H54 (cell line): ENCODE data around the gene DTNBP1.
A peak's percentile ranks its signal among the peaks of the same experiment; 100 is the strongest.

ENCODE experiments used
- DNase-seq: peaks from one replicate; pipeline ENCODE4 v3.0.0; 2011; ENCODE audit warnings: low spot score, mixed read lengths; ENCODE audit not compliant: insufficient read length
- FAIRE-seq: peaks from 3 replicates; lab custom pipeline; 2011; peaks lifted over from hg19 to GRCh38; lab: Jason Lieb, UNC
- POLR2A ChIP-seq: IDR thresholded peaks from 2 replicates; pipeline ENCODE4 v1.6.1; 2011; ENCODE audit warnings: low read depth, mild to moderate bottlenecking, low read length

DTNBP1 gene

GRCh38 chr6:15662326-15663129, at the start of gene DTNBP1:
DTNBP1 (minus strand) TSS chr6:15663028; CDS start chr6:15662869, 159 bp downstream.
- TF ChIP-seq POLR2A: peak; percentile 72
- FAIRE-seq (no peak), DNase-seq (peak; percentile 94)

DNA sequence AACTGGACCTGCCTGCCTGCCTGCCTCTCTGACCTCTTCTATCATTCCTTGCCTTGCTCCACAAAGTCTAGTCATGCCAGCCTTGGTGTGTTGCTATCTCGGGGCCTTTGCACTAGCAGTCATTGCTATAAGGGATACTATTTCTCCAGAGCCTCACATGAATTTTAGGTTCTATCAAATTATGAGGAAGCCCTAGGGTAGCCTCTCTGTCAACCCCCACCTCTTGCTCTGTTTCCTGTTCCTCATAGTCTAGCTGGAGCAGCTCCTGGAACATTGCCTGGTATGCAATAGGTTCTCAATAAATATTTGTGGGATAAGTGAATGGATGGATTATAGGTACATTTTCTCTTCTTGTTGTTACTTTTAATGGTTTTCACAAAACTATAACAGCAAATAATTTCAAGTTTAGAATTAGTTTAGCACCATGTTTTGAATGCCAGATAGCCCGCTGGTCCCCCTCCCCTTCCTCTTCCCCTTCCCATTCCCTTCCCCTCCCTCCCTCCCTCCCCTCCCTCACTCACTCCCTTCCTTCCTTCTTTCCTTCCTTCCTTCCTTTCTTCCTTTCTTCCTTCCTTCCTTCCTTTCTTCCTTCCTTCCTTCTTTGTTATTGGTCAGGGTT, 46.9 kb upstream of the DTNBP1 start:
- DNase-seq: no peak
- no peak for FAIRE-seq
- no peak for TF ChIP-seq POLR2A

DNA sequence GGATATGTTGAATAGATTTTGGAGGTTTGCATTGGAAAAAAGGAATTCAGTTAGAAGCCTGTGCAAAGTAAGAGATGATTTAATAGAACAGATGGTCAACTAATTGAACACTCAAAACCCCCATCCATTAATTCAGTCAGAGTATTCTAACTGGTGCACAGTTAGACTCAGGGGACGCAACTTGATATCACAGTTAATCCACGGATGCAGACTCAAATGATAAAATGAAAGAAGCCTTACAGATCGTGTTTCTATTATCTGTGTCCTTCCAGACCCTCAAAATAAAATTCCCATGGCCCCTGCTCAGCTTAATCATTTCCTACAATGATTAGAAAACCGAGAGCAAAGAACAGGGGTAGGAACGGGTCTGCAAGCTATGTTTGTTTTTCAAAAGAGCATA, 45.4 kb upstream of the DTNBP1 start:
- DNase-seq (no peak), FAIRE-seq (no peak)
- TF ChIP-seq POLR2A: no peak

DNA sequence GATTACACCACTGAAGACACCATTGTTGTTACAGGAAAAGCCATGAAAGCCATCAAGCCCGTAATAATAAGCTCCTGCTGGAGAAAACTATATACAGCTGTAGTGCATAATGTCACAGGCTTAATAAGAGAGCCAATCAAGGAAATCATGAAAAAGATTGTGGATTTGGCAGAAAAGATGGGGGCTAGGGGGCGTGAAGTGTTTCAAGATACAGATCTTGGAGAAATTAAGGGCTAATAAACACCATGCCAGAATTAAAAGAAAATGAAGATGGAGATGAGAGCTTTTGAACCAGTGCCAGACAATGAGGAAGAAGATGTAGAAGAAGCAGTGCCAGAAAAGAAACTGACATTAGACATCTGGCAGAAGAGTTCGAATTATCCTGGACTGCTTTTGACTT, 43.2 kb upstream of the DTNBP1 start:
- FAIRE-seq (no peak), DNase-seq (no peak)
- no peak for TF ChIP-seq POLR2A

GRCh38 chr6:15698471-15698870, 35.6 kb upstream of the DTNBP1 start:
- no peak for TF ChIP-seq POLR2A
- DNase-seq (no peak), FAIRE-seq (no peak)

DNA sequence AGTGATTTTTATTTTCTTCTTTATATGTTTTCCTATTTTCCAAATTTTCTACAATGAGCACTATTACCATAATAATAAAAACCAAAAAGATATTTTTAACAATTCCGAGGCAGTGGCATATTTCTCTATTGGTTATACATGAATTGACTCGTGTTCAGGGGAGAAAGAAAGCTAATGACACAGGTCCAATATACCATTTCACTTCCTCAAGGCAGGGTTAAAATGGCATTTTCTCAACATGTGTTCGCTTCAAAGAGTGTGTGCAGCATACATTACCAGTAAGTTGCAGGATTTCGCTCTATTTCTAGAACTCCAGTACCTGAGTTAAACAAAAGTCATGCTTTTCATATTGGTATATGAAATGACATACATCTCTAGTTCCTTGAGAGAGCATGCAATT, 35.1 kb upstream of the DTNBP1 start:
- no peak for TF ChIP-seq POLR2A
- no peak for FAIRE-seq
- no peak for DNase-seq

GRCh38 chr6:15691250-15691869, 28.5 kb upstream of the DTNBP1 start:
- peak; percentile 89 for DNase-seq
- no peak for TF ChIP-seq POLR2A
- FAIRE-seq: peak; percentile 94

- no peak for FAIRE-seq
- no peak for DNase-seq
These were observed 27.7 kb upstream of the DTNBP1 start for GRCh38 chr6:15690510-15690909.

DNA sequence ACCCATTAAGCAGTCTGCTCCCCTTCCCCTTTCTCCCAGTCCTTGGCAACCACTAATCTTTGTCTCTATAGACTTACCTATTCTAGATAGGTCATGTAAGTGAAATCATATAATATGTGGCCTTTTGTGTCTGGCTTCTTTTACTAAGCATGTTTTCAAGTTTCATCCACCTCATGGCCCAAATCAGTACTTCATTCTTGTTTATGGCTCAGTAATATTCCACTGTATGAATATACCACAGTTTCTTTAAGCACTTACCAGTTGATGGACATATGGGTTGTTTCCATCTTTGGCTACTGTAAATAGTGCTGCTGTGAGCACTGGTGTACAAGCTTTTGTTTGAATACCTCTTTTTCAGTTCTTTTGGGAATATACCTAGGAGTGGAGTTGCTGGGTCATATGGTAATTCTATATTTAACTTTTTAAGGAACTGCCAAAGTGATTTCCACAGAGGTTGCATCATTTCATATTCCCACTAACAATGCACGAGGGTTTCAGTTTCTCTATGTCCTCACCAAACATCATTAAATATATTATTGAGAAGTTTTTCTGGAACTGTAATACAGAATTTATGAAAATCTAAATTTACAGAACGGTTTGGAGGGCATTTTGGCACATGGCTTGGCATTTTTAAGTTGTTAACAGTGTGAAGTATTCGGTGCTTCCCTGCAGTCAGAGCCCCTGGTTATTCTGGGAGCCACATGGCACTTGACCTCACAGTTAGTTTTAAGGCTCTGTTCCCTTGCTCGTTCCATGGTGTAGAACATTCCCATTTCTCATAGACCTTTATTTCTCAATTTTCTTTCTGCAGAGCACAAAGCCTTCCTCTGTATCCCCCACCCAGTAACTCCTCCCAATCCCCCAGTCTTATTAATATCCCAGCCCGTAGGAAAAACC, 27.0 kb upstream of the DTNBP1 start:
- FAIRE-seq (no peak), DNase-seq (no peak)
- no peak for TF ChIP-seq POLR2A

More at GRCh38 chr6:15690510-15690909, 27.7 kb upstream of the DTNBP1 start:
- TF ChIP-seq POLR2A: no peak

DNA sequence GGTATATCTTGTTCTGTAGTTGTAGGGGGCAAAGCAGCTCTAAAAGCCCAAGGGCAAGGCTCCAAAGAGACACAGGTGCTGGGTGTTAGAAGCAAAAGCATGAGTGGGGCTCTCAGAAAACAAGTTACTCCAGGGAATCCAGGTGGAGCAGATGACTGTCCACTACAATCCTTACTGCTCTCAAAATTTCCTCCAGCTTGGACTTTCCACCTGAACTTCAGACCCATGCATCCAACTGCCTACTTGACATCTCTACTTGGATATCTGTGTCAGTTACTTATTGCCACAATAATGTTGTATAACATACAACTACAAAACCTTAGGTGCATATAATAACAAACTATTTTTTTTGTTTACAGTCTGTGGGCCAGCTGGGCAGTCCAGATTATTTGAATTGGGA, 22.8 kb upstream of the DTNBP1 start:
- DNase-seq: no peak
- no peak for TF ChIP-seq POLR2A
- FAIRE-seq: no peak

DNA sequence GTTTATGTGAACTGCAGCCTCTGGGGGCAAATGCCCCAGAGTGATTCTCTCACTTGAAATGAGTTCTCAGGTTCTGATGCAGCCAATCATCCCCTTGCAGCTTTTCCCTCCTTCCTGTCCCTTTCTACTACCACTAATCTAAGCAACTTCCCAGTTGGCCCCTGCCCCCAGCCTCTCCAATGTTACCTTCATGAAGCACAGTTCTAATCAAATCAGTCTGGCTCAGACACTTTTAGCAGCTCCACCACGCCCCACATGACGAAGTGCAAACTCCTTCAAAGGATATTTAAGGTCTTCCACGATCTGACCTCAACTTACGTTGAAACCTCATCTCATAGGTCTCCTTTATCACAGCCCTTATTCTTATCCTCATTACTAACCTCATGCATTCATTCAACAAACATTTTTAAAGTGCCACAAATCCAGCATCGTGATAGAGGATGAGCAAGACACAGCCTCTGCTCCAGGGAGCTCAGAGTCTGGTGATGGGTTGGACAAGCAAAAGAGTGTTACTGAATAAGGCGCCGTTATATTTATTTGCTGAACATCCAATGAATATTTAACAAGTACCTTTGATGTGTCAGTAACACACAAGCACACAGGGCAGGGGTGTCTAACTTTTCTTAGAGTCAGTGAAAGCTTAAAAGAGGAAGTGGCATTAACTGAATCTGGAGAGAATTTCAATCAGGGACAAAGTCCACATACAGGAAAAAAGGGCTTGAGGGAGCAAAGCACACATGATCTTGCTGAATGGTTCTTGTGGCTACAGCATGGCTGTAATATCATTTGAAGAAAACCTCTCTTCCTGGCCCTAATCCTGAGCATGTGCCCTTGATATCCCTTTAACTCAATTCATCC, 20.4 kb upstream of the DTNBP1 start:
- DNase-seq: no peak
- TF ChIP-seq POLR2A: no peak
- FAIRE-seq: peak; percentile 15

GRCh38 chr6:15681946-15682345, 19.1 kb upstream of the DTNBP1 start:
- no peak for TF ChIP-seq POLR2A
- FAIRE-seq: no peak
- no peak for DNase-seq
